HuH-7 (cell line): ENCODE data around the gene NDUFS7.
"Not testable (repeated sequence)": the region's sequence is repeated elsewhere in the genome, so short reads cannot be mapped to it uniquely, and the experiment has no call there.

ENCODE experiments used
- DNase-seq: peaks from one replicate; pipeline ENCODE4 v3.0.0; 2011; ENCODE audit warnings: low spot score

NDUFS7 gene

GRCh38 chr19:1417681-1418495 is 34.2 kb downstream of the NDUFS7 start:
- DNase-seq, result peak; percentile 47

DNA sequence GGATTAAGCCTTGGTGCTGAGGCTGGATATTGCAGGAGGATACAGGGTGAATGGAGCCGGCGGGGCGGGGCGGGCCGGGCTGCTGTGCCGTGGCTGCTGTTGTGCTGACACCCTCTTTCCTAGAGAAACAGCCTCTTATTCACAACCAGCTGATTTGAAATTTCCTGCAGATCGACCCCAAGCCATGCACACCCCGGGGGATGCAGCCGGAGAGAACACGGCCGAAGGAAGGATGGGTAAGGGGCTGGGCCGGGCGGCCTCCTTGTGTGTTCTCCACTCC is 34.7 kb downstream of the NDUFS7 start:
- no peak for DNase-seq

DNA sequence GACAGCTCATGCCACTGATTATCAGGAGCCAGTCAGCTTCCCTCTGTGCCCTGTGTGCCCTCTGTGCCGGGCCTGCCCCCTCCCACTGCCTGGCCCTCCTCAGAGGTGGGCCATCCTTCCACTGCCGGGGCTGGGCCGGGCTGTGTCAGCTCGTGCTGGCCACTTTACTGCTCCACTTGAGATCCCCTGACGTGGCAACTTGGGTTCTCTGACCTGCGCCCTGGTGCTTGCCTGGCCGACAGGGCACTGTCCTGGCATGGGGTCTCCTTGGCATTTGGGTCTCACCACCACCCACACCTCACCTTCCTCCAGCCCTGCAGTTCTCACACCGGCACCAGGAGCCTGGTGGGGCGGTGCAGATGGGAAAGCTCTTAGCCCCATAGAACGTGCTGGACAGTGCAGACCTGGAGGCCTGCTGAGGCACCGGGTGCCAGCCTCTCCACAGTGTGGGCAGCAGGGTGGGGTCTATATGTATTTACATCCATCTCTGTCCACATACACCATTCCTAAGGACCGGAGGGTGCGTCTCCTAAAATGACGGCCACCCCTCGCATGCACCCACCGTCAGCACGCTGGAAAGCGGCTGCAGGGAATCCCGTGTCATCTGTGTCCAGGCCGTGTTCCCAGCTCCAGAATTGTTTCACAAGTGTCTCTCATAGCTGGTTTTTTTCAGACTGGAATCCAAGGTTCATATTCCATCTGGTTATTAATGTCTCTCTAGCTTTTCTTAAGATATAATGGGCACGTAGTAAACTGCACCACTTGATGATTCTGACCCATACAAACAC is 35.4 kb downstream of the NDUFS7 start:
- no peak for DNase-seq

DNA sequence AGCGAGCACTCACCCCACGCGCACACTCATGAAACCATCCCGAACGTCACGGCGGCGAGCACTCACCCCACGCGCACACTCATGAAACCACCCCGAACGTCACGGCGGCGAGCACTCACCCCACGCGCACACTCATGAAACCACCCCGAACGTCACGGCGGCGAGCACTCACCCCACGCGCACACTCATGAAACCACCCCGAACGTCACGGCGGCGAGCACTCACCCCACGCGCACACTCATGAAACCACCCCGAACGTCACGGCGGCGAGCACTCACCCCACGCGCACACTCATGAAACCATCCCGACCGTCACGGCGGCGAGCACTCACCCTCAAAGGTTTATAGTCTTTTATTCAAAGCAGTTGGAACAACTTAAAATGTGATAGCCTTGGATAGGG is 36.4 kb downstream of the NDUFS7 start:
- DNase-seq, result not testable (repeated sequence)

DNA sequence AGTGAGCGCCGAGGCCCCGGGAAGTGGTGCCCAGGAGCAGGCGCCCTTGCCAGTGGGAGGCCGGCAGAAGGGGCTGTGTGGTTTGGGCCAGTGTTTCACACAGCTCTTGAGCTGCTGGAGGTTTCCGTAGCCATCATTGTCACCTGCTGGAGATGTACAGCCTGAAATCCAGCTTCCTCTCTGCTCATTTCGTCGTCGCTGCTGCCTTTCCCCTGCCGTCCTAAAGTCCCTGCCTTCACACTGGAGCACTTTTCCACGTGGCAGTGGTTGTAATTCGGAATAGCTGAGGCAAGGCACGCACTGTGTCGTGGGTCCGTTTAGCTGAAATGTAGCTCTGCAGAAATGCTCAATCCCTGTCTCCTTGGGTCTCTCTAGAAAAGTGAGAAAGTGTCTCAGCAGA is 36.9 kb downstream of the NDUFS7 start:
- DNase-seq, result no peak

- DNase-seq, result no peak
Observed at GRCh38 chr19:1421218-1421957, 37.7 kb downstream of the NDUFS7 start.

DNA sequence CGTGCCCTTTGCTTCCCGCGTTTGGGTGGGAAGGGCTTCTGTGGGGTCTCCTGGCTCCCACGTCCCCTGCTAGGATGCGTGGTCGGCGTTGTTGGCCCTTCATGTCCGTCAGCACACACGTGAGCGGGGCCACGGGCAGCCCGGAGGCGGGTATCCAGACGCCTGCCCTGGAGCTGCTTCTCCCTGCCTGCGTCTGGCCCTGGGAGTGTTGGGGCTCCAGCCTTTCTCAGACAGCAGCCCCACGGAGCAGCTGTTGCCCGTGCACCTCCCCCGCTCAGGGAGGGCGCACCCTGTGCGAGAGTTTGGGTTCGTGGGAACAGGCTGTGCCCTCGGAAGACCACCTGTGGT is 38.2 kb downstream of the NDUFS7 start:
- no peak for DNase-seq

DNA sequence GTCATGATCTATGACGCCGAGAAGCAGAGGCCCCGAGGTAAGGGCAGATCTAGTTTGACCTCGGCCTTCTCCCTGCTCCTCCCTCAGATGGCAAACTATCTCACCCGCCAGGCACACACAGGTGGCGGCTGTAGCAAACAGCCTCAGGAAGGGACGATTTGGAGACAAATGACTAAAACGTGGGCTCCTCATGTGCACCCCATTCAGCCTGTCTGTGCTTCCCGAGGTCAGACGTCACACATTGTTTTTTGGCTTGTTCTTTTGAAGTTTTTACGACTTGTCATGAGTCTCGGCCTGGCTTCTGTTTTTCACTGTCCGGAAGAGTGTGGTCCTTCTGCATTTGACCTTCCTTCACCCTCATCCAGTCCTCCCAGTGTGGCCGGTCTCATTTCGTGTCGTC is 38.7 kb downstream of the NDUFS7 start:
- no peak for DNase-seq

- no peak for DNase-seq
Observed at GRCh38 chr19:1422943-1423342, 39.2 kb downstream of the NDUFS7 start.

DNA sequence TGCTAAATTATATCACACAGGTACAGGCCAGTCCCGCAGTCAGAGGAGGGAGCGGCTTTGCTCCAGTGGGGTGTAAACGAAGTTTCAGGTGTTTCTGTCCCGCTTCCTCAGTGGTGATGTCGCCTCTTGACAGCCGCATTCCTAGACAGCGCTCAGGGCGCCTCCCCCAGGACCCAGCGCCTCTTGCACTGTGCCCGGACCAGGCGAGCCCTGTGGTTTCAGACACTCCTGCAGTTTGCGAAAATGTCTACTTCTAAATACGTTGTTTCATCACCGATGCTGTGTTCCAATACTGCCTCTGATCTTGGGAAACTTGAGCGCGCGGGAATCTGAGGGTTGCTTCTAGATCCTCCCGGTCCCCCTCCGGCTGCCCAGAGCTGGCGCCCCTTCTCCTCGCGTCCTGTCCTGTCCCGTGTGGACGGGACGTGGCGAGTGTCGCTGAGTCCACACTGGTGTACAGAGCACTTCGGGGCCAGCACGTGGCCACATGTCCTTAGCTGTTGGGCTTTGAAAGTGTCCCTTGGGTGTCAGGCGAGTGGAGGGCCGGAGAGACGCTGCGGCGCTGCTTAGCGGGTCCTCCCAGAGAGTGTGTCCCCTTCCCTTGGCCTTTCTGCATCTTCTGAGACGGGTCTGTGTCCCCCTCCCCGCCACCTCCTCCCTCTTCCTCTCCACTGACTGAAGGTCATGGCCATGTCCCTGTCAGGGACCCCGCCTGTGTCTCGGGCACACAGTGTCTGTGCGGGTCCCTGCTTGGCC is 39.9 kb downstream of the NDUFS7 start:
- no peak for DNase-seq

DNA sequence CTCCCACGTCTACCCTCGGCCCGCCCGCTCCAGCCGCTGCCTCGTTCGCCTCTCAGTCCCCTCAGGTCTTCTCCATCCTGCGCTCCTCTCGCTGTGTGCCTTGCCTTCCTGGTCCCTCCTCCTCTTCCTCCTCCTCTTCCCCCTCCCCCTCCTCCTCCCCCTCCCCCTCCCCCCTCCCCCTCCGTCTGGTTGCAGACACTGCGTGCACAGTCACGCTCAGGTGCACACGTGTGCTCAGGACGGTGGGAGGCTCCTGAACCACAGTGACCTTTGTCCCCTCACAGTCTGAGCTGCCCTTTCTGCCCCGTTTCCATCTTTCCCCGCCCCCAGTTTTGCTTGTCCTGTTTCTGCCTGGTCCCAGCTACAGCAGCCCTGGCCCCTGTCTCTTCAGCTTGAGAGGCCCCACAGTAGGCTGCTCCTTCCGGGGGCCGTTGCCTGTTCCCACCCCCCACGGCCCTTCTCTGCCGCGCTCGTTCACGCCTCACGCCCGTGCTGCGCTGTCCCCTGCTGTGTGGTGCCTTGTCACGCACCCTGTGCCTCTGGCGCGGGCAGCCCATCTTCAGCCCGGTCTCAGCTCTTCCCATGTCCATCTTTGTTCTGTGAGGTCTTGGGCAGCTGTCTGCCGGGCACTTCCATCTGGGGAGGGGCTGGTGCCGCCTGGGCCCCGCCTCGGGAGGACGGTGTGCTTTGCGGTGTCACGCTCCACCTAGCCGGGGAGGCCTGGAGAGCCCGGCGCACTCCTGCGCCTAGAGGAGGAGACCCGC is 40.7 kb downstream of the NDUFS7 start:
- DNase-seq, result peak; percentile 74

- no peak for DNase-seq
Observed at GRCh38 chr19:1425102-1425837, 41.6 kb downstream of the NDUFS7 start.

DNA sequence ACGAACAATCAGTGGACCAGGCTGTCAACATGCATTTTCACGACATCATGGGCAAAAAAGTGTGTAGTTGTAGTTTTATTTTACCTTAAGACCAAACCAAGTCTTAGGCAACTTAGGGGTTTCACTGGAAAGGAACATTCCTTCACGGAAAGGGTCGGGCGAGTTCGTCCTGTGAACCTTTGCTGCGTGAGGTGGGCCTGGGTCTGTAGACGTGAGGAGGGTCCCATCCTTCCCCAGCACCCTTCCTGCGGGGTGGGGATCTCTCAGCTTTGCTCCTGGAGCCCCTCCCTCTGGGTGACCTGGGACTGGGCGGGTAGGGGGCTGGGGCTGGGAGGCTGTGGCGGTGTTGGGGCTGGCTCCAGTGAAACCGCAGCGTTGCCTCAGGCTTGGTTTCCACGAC is 42.2 kb downstream of the NDUFS7 start:
- no peak for DNase-seq

GRCh38 chr19:1426736-1427135 is 43.0 kb downstream of the NDUFS7 start:
- DNase-seq, result no peak

DNA sequence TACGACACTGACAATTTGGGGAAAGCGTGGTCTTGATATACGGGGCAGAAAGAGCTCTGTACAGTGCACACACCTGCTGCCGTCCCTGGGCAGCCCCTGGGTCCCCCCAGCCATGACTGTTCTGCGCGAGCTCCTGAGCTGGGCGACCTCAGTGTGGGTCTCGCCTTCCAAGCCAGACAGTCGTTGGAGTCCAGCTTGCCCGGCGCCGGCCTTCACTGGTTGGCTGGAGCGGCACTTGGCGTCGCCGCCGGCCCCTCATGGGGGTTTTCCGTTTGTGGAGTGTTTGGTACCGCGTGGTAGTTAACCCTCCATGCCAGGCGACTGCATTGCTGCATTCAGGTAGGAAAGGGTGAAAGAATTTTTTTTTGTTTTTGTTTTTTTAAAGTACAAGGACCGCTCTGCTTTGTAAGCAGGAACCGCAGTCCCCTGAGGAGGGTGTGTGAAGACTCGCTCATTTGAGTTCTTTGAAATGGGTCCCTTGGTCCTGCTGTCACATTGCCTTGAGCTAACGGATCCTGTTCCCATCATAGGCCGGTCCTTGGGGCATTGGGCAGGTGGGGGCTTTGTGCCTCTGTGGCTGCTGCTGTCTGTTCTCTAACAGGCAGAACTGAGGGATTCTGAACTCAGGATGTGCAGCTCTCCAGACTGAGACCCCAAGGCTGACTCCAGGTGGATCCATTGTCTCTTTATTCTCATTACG is 43.7 kb downstream of the NDUFS7 start:
- no peak for DNase-seq

DNA sequence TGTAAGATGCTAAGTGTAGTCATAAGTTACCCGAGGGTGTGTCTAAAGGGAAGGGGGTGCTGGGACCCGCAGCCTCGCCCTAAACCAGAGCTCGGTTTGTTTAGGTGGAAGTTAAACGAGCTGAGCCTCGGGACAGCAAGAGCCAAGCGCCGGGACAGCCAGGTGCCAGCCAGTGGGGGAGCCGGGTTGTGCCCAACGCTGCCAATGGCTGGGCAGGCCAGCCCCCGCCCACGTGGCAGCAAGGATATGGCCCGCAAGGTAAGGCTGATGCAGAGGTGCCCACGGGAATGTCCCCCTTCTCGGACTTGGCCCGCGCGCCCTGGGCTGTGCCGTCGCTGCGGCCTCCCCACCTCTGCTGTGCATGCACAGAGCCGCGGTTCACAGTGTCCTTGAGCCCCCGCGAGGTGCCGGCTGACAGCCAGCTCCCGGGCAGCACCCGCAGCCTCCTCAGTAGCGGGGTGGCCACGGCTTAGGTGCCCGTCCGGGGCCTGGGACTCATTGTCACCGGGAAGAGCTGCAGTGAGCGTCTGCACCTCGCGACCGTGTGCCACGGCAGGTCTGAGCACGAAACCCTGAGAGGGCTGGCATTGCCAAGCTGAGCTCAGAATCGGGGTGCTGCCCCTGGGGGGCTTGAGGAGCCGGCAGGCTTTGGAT is 45.2 kb downstream of the NDUFS7 start:
- DNase-seq, result no peak

GRCh38 chr19:1429750-1430149 is 46.0 kb downstream of the NDUFS7 start:
- DNase-seq, result no peak

GRCh38 chr19:1430246-1430645 is 46.5 kb downstream of the NDUFS7 start:
- DNase-seq, result no peak

DNA sequence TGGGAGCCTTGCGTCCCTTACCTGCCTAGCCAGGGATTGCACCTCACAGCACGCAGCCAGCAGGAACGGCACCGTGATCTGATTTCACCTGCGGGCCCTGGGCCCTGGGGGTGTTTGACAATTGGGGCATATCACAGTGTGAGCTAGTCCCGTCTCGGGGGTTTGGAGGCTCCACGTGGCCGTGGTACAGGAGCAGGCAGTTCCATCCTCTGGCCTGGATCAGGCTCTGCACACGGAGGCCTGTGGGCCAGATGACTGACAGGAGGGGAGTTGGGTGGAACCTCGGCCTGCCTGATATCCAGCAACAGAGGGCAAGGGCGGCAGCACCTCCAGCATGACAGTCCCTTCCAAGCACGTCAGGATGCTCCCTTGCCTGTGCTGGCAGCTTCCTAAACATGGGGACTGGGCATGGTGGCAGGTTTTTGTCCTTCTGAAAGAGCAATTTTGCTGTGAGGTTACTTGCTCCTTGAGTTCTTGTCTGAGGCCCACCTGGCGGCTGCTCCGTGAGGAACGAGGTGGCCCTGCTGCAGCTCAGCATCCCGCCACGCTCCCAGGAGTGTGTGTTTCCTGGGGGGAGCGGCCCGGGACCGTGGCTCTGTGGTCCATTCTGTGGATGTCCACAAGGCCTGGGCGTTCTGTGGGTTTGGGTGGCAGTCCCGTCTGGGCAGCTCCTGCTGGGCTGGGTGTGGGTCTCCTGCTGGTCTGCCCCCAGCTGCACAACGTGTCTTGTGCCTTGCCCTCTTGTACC is 48.2 kb downstream of the NDUFS7 start:
- DNase-seq, result no peak
